Measurements from ENCODE around the gene EPS15. TPM values are rescaled to one million over a fixed set of nuclear protein-coding genes. Genes with fewer than 3 reads are reported as not detected.

Gene EPS15
- total and polyA plus RNA-seq, 11 donors = 19.9 to 80.6 (median 67.8) TPM

DNA sequence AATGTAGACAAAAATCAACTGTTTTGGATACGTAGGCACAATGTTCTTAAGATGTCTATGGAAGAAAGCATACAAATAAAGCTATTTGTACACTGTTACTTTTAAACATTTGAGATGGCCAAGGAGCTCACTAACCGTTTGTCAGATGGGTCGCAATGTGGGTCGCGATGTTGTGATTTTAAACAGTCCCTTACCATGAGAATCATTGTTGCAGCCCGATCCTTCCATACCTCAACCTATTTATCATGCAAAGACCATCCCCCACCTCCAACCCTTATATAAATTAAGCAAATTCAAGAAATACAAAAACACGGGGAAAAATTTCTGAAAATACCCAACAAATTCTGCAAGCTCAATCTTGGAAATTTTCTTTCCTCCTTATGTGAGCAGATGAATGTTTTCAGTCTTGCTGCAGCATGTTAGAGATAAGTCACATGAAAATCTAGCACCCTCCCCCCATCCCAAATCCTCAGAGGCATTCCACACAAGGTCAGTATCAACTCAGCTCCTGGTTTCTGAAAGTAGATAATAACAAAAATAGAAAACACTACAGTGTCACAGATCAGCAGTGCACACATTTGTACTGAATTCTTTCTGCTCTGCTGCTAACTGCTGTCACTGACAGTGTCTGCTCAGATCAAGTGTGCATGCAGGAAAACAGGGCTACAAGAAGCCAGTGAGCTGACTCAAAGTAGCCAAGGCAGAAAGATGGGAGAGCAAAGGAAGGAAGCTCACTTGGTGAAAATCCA lies 95.8 kb downstream of the EPS15 start:
- peaks cover 0 to 54% (median 35%) of the 10 kb centered on the region in 9 donors for H3K36me3 ChIP-seq
- no peaks in the 10 kb centered on the region for H3K27me3 ChIP-seq
- peak overlapping the region in 8 of 12 donors; percentile 2 to 49 (median 36) for H3K4me3 ChIP-seq
- ATAC-seq (peak; percentile 68 to 89 (median 88)), DNase-seq (peak in 3 of 5 donors; percentile 28 to 49 (median 39))
- peaks cover 0 to 64% (median 21%) of the 10 kb centered on the region in 12 donors for H3K4me1 ChIP-seq
- WGBS, 4 donors = 29 to 39% (median 34%) methylated on average over 7 of the region's 7 CpGs
- peaks cover 0 to 9% (median 0%) of the 10 kb centered on the region in 12 donors for H3K9me3 ChIP-seq
- intact Hi-C loops (cut with DNase I) = loop anchor here in 5 of 10 donors (2.0 to 10.0 kb wide), 3 partner anchors 92 to 96 kb away; partner anchors contain the start of gene EPS15 (in 5 of the 5)
- H3K27ac ChIP-seq = peak overlapping the region; percentile 34 to 84 (median 60)
- TF ChIP-seq, protein P1, sequence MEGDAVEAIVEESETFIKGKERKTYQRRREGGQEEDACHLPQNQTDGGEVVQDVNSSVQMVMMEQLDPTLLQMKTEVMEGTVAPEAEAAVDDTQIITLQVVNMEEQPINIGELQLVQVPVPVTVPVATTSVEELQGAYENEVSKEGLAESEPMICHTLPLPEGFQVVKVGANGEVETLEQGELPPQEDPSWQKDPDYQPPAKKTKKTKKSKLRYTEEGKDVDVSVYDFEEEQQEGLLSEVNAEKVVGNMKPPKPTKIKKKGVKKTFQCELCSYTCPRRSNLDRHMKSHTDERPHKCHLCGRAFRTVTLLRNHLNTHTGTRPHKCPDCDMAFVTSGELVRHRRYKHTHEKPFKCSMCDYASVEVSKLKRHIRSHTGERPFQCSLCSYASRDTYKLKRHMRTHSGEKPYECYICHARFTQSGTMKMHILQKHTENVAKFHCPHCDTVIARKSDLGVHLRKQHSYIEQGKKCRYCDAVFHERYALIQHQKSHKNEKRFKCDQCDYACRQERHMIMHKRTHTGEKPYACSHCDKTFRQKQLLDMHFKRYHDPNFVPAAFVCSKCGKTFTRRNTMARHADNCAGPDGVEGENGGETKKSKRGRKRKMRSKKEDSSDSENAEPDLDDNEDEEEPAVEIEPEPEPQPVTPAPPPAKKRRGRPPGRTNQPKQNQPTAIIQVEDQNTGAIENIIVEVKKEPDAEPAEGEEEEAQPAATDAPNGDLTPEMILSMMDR (IDR thresholded peaks at IDR 0.05) = no peak
- TF ChIP-seq POLR2A (IDR thresholded peaks at IDR 0.05) = no peak

DNA sequence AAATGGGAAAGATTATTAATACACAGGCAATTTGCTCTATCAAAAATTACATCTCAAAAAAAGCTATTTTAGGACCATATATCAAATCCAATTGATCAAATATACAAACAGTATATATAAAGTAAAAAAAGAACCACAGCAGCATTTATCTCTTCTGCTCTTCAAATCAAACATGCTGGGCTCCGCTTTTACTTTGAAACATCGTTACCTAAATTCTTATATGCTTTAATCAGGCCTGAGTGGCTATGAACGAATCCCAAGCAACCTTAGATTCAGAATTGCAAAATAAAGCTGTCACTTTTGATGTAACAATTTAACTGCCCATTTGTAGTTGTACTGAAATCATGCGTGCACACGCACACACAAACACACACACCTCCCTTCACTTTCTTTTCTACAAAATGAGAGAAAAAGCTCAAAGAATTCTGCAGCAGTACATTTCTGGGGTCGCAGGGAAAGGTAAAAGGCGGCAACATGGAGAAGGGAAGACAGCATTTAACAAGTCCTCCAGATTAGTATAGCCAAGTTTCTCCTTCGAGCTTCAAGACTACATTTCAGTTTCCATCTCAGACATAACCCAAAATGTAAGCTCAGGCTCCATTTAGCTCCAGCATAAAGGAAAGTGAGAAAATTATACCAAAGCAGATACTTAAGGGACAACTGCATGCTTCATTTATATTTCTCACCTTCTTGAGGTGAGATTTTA lies 96.5 kb downstream of the EPS15 start:
- 32 to 46% (median 39%) methylated on average over 8 of the region's 8 CpGs for WGBS, 4 donors
- Histone ChIP-seq H3K36me3 (peaks cover 0 to 58% (median 29%) of the 10 kb centered on the region in 9 donors), H3K27ac (peak overlapping the region; percentile 27 to 84 (median 60)), H3K4me1 (peaks cover 0 to 71% (median 25%) of the 10 kb centered on the region in 12 donors), H3K27me3 (no peaks in the 10 kb centered on the region), H3K9me3 (peaks cover 0 to 2% (median 0%) of the 10 kb centered on the region in 12 donors), H3K4me3 (peak overlapping the region in 8 of 12 donors; percentile 12 to 49 (median 36))
- intact Hi-C loops (cut with DNase I) = loop anchor here in 5 of 10 donors (2.0 to 10.0 kb wide), 3 partner anchors 92 to 96 kb away; partner anchors contain the start of gene EPS15 (in 5 of the 5)
- DNase-seq (no peak), ATAC-seq (peak in 2 of 4 donors; percentile 10 to 12)
- TF ChIP-seq, protein P1 (IDR thresholded peaks at IDR 0.05) = no peak

DNA sequence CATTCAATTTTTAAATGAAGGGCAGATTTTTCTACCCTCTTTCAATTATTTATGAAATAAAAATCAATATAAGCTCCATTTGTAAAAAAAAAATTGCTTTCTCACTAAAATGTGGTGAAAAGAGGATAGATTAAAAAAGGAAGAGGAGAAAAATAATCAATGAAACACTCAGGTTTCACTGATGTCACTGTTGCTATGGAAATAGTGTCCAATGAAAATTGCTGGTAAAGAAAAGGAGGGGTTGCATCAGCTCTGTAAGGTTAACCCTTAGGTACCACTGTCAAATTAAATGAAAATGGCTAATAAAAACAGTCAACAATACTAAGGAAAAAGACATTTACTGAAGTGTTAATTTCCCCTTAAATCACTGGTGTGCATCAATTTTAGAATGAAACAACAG lies 97.1 kb downstream of the EPS15 start:
- Histone ChIP-seq H3K27me3 (no peaks in the 10 kb centered on the region), H3K27ac (peak overlapping the region in 11 of 12 donors; percentile 34 to 84 (median 66)), H3K4me3 (peak overlapping the region in 8 of 12 donors; percentile 15 to 49 (median 36)), H3K4me1 (peaks cover 0 to 75% (median 29%) of the 10 kb centered on the region in 12 donors), H3K9me3 (no peaks in the 10 kb centered on the region), H3K36me3 (peaks cover 0 to 52% (median 24%) of the 10 kb centered on the region in 9 donors)
- TF ChIP-seq, protein P1 (IDR thresholded peaks at IDR 0.05) = no peak
- no peak for TF ChIP-seq POLR2A (IDR thresholded peaks at IDR 0.05)
- intact Hi-C loops (cut with DNase I) = loop anchor here in 5 of 10 donors (2.0 to 10.0 kb wide), 3 partner anchors 93 to 97 kb away; partner anchors contain the start of gene EPS15 (in 5 of the 5)
- DNase-seq = no peak
- ATAC-seq = peak; percentile 59 to 80 (median 74)
